Common myeloid progenitor, CD34-positive (primary cell): ENCODE results near the gene HNRNPUL2.
"Not testable (repeated sequence)": the region's sequence is repeated elsewhere in the genome, so short reads cannot be mapped to it uniquely, and the experiment has no call there.

Experiments used
- CTCF ChIA-PET: fragments of 350-600 bp; sonication (Branson Sonifier 250); formaldehyde crosslinking; loops from one replicate; lab custom pipeline; 2021; ENCODE audit warnings: antibody characterized with exemption; lab: Charles Lee
- POLR2A ChIA-PET: fragments of 350-600 bp; sonication (Branson Sonifier 250); formaldehyde crosslinking; loops from one replicate; lab custom pipeline; 2021; ENCODE audit warnings: antibody characterized with exemption; lab: Charles Lee
- DNase-seq, 3 donors: peaks; one replicate each; pipeline versions ENCODE4 v3.0.0 to v3.0.0-alpha.2; 2013
- H3K27ac ChIP-seq, 2 experiments: 1 replicate in 1 of 2; 2 replicates in 1 of 2; pipeline ENCODE4 v1.7.0; 2013; ENCODE audit warnings: inconsistent platforms in 2 of 2, low read length in 2 of 2, mild to moderate bottlenecking in 2 of 2, low read depth in 1 of 2, moderate library complexity in 1 of 2; ENCODE audit not compliant: severe bottlenecking in 2 of 2, insufficient read depth in 1 of 2, poor library complexity in 1 of 2
- H3K27me3 ChIP-seq, 5 experiments: replicated peaks in 2 of 5; 1 replicate in 3 of 5; 2 replicates in 2 of 5; pipeline versions ENCODE4 v1.6.1 to v1.7.0; 2013; ENCODE audit warnings: low read length in 4 of 5, mild to moderate bottlenecking in 2 of 5, moderate library complexity in 2 of 5, inconsistent platforms in 1 of 5; ENCODE audit not compliant: insufficient read depth in 5 of 5, control insufficient read depth in 4 of 5
- H3K36me3 ChIP-seq, 4 experiments: 1 replicate in 2 of 4; 2 replicates in 2 of 4; pipeline versions ENCODE4 v1.6.1 to v1.7.0; 2013; ENCODE audit warnings: low read length in 3 of 4, control low read depth in 1 of 4, mild to moderate bottlenecking in 1 of 4; ENCODE audit not compliant: control insufficient read depth in 4 of 4, insufficient read depth in 4 of 4
- H3K4me1 ChIP-seq, 4 experiments: 1 replicate in 3 of 4; 2 replicates in 1 of 4; pipeline versions ENCODE4 v1.6.1 to v1.7.1; 2013; ENCODE audit warnings: low read length in 3 of 4, mild to moderate bottlenecking in 3 of 4, control low read depth in 1 of 4, inconsistent platforms in 1 of 4, moderate library complexity in 1 of 4; ENCODE audit not compliant: control insufficient read depth in 4 of 4, insufficient read depth in 4 of 4; ENCODE audit errors: control extremely low read depth in 1 of 4
- H3K4me3 ChIP-seq, 7 experiments: 1 replicate in 4 of 7; 2 replicates in 3 of 7; pipeline versions ENCODE4 v1.5.1 to v1.7.0; 2013; ENCODE audit warnings: mild to moderate bottlenecking in 7 of 7, low read length in 6 of 7, moderate library complexity in 6 of 7, inconsistent platforms in 2 of 7, low read depth in 2 of 7, control low read depth in 1 of 7; ENCODE audit not compliant: insufficient read depth in 4 of 7, control insufficient read depth in 1 of 7; ENCODE audit errors: extremely low read depth in 1 of 7
- H3K9me3 ChIP-seq, 5 experiments: 1 replicate in 4 of 5; 2 replicates in 1 of 5; pipeline versions ENCODE4 v1.6.1 to v1.7.1; 2013; ENCODE audit warnings: low read length in 4 of 5, mild to moderate bottlenecking in 2 of 5, inconsistent platforms in 1 of 5, low read depth in 1 of 5, moderate library complexity in 1 of 5; ENCODE audit not compliant: control insufficient read depth in 4 of 5, insufficient read depth in 2 of 5; ENCODE audit errors: control extremely low read depth in 1 of 5
- WGBS: methylation state at CpG from one replicate; pipeline ENCODE4 v1.1.5; 2013; ENCODE audit not compliant: insufficient coverage; 5-methylcytosine and 5-hydroxymethylcytosine counted together

The HNRNPUL2 gene

GRCh38 chr11:62749931-62750330, 22.7 kb upstream of the HNRNPUL2 start:
- DNase-seq, CTCF ChIA-PET, H3K4me3 ChIP-seq, H3K27me3 ChIP-seq, H3K27ac ChIP-seq, POLR2A ChIA-PET, H3K9me3 ChIP-seq: not testable (repeated sequence)
- Histone ChIP-seq H3K36me3 (peaks cover 0 to 18% (median 9%) of the 10 kb centered on the region in 4 experiments), H3K4me1 (peaks cover 4 to 22% (median 15%) of the 10 kb centered on the region in 4 experiments)
- 100% methylated on average over 3 of the region's 5 CpGs for WGBS

GRCh38 chr11:62747475-62748160, 20.4 kb upstream of the HNRNPUL2 start:
- peaks cover 0 to 8% (median 4%) of the 10 kb centered on the region in 4 experiments for H3K4me1 ChIP-seq
- CTCF ChIA-PET = interaction anchor here (0.6 to 1.5 kb wide), 6 partner anchors 9 to 95 kb away, joined by 3 to 7 read pairs (median 4); no protein-coding TSS in a partner anchor

DNA sequence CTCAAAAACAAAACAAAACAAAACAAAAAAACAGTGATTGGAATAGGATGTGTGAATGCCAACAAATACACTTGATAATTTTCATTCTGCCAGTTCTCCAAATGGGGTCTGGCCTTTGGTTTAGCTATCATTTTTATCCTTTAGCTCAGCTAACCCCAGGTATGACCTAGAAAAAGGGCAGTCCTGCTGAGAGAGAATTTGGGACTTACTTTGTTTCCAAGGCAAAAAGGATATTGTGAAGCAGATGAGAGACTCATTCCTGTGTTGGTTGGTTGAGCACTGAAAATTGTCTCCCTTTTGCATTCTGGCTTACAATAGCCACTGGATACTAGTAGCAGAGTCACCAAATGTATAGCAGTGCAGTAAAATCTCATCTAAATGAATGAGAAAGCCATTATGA, 9.9 kb upstream of the HNRNPUL2 start:
- CTCF ChIA-PET = interaction anchor here (1.0 to 1.9 kb wide), 3 partner anchors 16 to 32 kb away, joined by 3 to 5 read pairs (median 3); partner anchors contain the start of gene ZBTB3
- H3K9me3 ChIP-seq = no peaks in the 10 kb centered on the region
- H3K27ac ChIP-seq = no peak overlapping the region
- no peak for DNase-seq
- H3K4me3 ChIP-seq = no peak overlapping the region
- no peaks in the 10 kb centered on the region for H3K27me3 ChIP-seq
- POLR2A ChIA-PET = no interaction called here
- H3K36me3 ChIP-seq = peaks cover 10 to 66% (median 33%) of the 10 kb centered on the region in 4 experiments
- no peaks in the 10 kb centered on the region for H3K4me1 ChIP-seq

More at GRCh38 chr11:62747475-62748160, 20.4 kb upstream of the HNRNPUL2 start:
- POLR2A ChIA-PET = no interaction called here
- H3K9me3 ChIP-seq = no peaks in the 10 kb centered on the region
- H3K4me3 ChIP-seq = no peak overlapping the region
- WGBS = 94% methylated on average over 6 of the region's 9 CpGs
- no peak overlapping the region for H3K27ac ChIP-seq
- no peak for DNase-seq
- H3K36me3 ChIP-seq = peaks cover 0 to 12% (median 6%) of the 10 kb centered on the region in 4 experiments
- no peaks in the 10 kb centered on the region for H3K27me3 ChIP-seq

DNA sequence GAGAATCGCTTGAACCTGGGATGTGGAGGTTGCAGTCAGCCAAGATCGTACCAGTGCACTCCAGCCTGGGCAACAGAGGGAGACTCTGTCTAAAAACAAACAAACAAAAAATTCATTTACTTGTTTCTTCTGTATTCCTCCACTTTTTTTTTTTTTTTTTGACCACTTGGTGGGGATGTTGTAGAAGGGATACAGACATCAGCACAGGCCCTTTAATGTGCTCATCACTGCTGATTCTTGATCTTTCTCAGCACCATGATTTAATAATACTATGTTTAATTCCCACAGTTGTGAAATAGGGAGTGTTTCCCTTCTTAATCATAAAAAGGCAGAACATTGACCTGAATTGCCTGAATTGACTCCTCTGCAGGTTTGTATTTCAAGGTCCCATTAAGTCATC, 5.6 kb upstream of the HNRNPUL2 start:
- ChIA-PET POLR2A (no interaction called here), CTCF (interaction anchor here (0.7 to 5.4 kb wide), 3 partner anchors 13 to 55 kb away, joined by 3 to 22 read pairs (median 4); partner anchors contain the start of gene TMEM179B)
- Histone ChIP-seq H3K36me3 (peaks cover 4 to 36% (median 19%) of the 10 kb centered on the region in 4 experiments), H3K27me3 (no peaks in the 10 kb centered on the region), H3K27ac (no peak overlapping the region), H3K9me3 (no peaks in the 10 kb centered on the region), H3K4me1 (peaks cover 7 to 24% (median 19%) of the 10 kb centered on the region in 4 experiments), H3K4me3 (no peak overlapping the region)
- DNase-seq = peak; percentile 50 to 72 (median 69)
- WGBS = 100% methylated on average over 2 of the region's 2 CpGs

DNA sequence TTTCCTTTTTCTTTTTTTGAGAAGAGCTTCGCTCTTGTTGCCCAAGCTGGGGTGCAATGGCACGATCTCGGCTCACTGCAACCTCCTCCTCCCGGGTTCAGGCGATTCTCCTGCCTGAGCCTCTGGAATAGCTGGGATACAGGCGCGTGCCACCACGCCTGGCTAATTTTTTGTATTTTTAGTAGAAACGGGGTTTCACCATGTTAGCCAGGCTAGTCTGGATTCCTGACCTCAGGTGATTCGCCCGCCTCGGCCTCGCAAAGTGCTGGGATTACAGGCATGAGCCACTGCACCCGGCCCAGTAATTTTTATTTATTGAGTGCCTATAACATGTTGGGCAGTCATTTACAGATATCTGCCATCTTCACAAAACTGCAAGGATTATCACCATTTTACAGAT, 2.8 kb upstream of the HNRNPUL2 start:
- not testable (repeated sequence) for H3K9me3 ChIP-seq, DNase-seq, H3K27me3 ChIP-seq
- peaks cover 15 to 36% (median 31%) of the 10 kb centered on the region in 4 experiments for H3K4me1 ChIP-seq
- H3K36me3 ChIP-seq = peaks cover 0 to 21% (median 10%) of the 10 kb centered on the region in 4 experiments
- H3K27ac ChIP-seq = peak overlapping the region in 1 of 2 experiments; percentile 43
- H3K4me3 ChIP-seq = peak overlapping the region in 4 of 7 experiments; percentile 24 to 100 (median 84)
- CTCF ChIA-PET = interaction anchor here (0.7 to 5.4 kb wide), 7 partner anchors 12 to 145 kb away, joined by 3 to 22 read pairs (median 6); partner anchors contain the start of genes TMEM179B, WDR74 and ZBTB3
- 98% methylated on average over 9 of the region's 14 CpGs for WGBS
- POLR2A ChIA-PET = interaction anchor here (1.4 kb wide), 1 partner anchor 24 kb away, joined by 3 read pairs; the partner anchor contains the start of gene ZBTB3

GRCh38 chr11:62728171-62728988, 1.1 kb upstream of the HNRNPUL2 start, which contains the start of gene TTC9C:
TSS of gene TTC9C (plus strand) at chr11:62728486. CDS start at chr11:62728849, 363 bp downstream.
- 1% methylated on average over 15 of the region's 29 CpGs for WGBS
- POLR2A ChIA-PET = interaction anchor here (0.7 to 3.8 kb wide), 14 partner anchors 19 to 176 kb away, joined by 3 to 22 read pairs (median 4); partner anchors contain the start of genes INTS5, LBHD1, NXF1 and POLR2G
- Histone ChIP-seq H3K36me3 (peaks cover 2 to 32% (median 12%) of the 10 kb centered on the region in 4 experiments), H3K9me3 (no peaks in the 10 kb centered on the region), H3K27me3 (no peaks in the 10 kb centered on the region), H3K4me3 (peak within 1 kb of the TSS; percentile 83 to 100 (median 89)), H3K27ac (peak within 1 kb of the TSS; percentile 84 to 95), H3K4me1 (peaks cover 23 to 47% (median 41%) of the 10 kb centered on the region in 4 experiments)
- DNase-seq = peak; percentile 87 to 94 (median 92)
- CTCF ChIA-PET = interaction anchor here (0.6 to 5.4 kb wide), 4 partner anchors 38 to 159 kb away, joined by 3 to 22 read pairs (median 3); partner anchors contain the start of gene TMEM179B
